Subcutaneous abdominal adipose tissue (tissue), 5 donors: ENCODE data around the gene C20orf173.

Experiments used
- H3K27ac ChIP-seq: one replicate; pipeline ENCODE4 v1.7.0; 2013; ENCODE audit warnings: low read depth, mild to moderate bottlenecking, inconsistent platforms, low read length, moderate library complexity
- H3K27me3 ChIP-seq, 5 donors: one replicate each; pipeline ENCODE4 v1.7.0; 2013; ENCODE audit warnings: low read length in 5 of 5, inconsistent platforms in 1 of 5; ENCODE audit not compliant: control insufficient read depth in 5 of 5, insufficient read depth in 4 of 5
- H3K36me3 ChIP-seq, 5 donors: one replicate each; pipeline ENCODE4 v1.7.0; 2013; ENCODE audit warnings: low read length in 5 of 5; ENCODE audit not compliant: control insufficient read depth in 5 of 5, insufficient read depth in 5 of 5
- H3K4me1 ChIP-seq, 5 donors: one replicate each; pipeline ENCODE4 v1.7.0; 2013; ENCODE audit warnings: low read length in 5 of 5, mild to moderate bottlenecking in 3 of 5, moderate library complexity in 1 of 5; ENCODE audit not compliant: control insufficient read depth in 5 of 5, insufficient read depth in 5 of 5
- H3K4me3 ChIP-seq, 5 donors: one replicate each; pipeline ENCODE4 v1.7.0; 2013; ENCODE audit warnings: low read length in 5 of 5, low read depth in 1 of 5
- H3K9ac ChIP-seq, 5 donors: one replicate each; pipeline ENCODE4 v1.7.0; 2013; ENCODE audit warnings: low read length in 5 of 5, mild to moderate bottlenecking in 4 of 5, moderate library complexity in 3 of 5
- H3K9me3 ChIP-seq, 5 donors: one replicate each; pipeline ENCODE4 v1.7.0; 2013; ENCODE audit warnings: low read length in 5 of 5; ENCODE audit not compliant: control insufficient read depth in 5 of 5
- donor health status: healthy.
- donor health status: healthy.
- donor health status: healthy.
- donor health status: healthy.
- donor health status: healthy.

C20orf173 gene

GRCh38 chr20:35478804-35479472 is 50.5 kb downstream of the C20orf173 start:
- no peak overlapping the region for H3K4me3 ChIP-seq
- H3K27me3 ChIP-seq = no peaks in the 10 kb centered on the region
- no peak overlapping the region for H3K27ac ChIP-seq
- no peaks in the 10 kb centered on the region for H3K9me3 ChIP-seq
- peaks cover 27 to 70% (median 64%) of the 10 kb centered on the region in 5 donors for H3K36me3 ChIP-seq
- H3K9ac ChIP-seq = no peak overlapping the region
- H3K4me1 ChIP-seq = no peaks in the 10 kb centered on the region
